Astrocyte (in vitro differentiated cells and primary cell): Measurements from ENCODE around the gene PPP1R12B. TPM values are rescaled to one million over a fixed set of nuclear protein-coding genes. Genes with fewer than 3 reads are reported as not detected.
"Not testable (repeated sequence)": the region's sequence is repeated elsewhere in the genome, so short reads cannot be mapped to it uniquely, and the experiment has no call there.

Source experiments
- DNase-seq: peaks from one replicate; pipeline ENCODE4 v3.0.0-alpha.2; 2010; ENCODE audit warnings: low read depth
- FAIRE-seq: peaks from 2 replicates; lab custom pipeline; 2011; peaks lifted over from hg19 to GRCh38; lab: Jason Lieb, UNC
- H2AFZ ChIP-seq: 2 replicates; pipeline ENCODE4 v1.6.0; 2012; ENCODE audit warnings: low read depth, low read length, inconsistent platforms
- H3K27ac ChIP-seq: 2 replicates; pipeline ENCODE4 v1.5.1; 2011; ENCODE audit warnings: low read depth, low read length, inconsistent platforms
- H3K27me3 ChIP-seq: 2 replicates; pipeline ENCODE4 v1.6.0; 2011; ENCODE audit warnings: low read length, inconsistent platforms; ENCODE audit not compliant: insufficient read depth
- H3K36me3 ChIP-seq: 2 replicates; pipeline ENCODE4 v1.5.1; 2011; ENCODE audit warnings: low read length, inconsistent platforms; ENCODE audit not compliant: insufficient read depth
- H3K4me1 ChIP-seq: 2 replicates; pipeline ENCODE4 v1.5.1; 2011; ENCODE audit warnings: low read length, inconsistent platforms; ENCODE audit not compliant: insufficient read depth
- H3K4me2 ChIP-seq: 2 replicates; pipeline ENCODE4 v1.6.0; 2012; ENCODE audit warnings: low read length, inconsistent platforms
- H3K4me3 ChIP-seq: 2 replicates; pipeline ENCODE4 v1.5.1; 2011; ENCODE audit warnings: low read depth, mild to moderate bottlenecking, low read length, inconsistent platforms; ENCODE audit not compliant: insufficient read depth
- H3K79me2 ChIP-seq: 2 replicates; pipeline ENCODE4 v1.6.0; 2012; ENCODE audit warnings: mild to moderate bottlenecking, low read length, inconsistent platforms; ENCODE audit not compliant: insufficient read depth
- H3K9ac ChIP-seq: 2 replicates; pipeline ENCODE4 v1.6.0; 2012; ENCODE audit warnings: mild to moderate bottlenecking, low read length, inconsistent platforms
- H3K9me3 ChIP-seq: 2 replicates; pipeline ENCODE4 v1.5.1; 2012; ENCODE audit warnings: low read depth, mild to moderate bottlenecking, low read length, inconsistent platforms; ENCODE audit not compliant: insufficient read depth
- H4K20me1 ChIP-seq: 2 replicates; pipeline ENCODE4 v1.6.0; 2012; ENCODE audit warnings: low read length, inconsistent platforms; ENCODE audit not compliant: insufficient read depth
- H3K27ac Mint-ChIP-seq: one replicate; pipeline ENCODE4 v1.8.0; 2021; ENCODE audit warnings: mild to moderate bottlenecking, mixed read lengths; ENCODE audit not compliant: unreplicated experiment
- H3K27me3 Mint-ChIP-seq: one replicate; pipeline ENCODE4 v1.8.0; 2021; ENCODE audit warnings: low read depth, mixed read lengths; ENCODE audit not compliant: unreplicated experiment
- H3K36me3 Mint-ChIP-seq: one replicate; pipeline ENCODE4 v1.8.0; 2021; ENCODE audit warnings: low read depth, mixed read lengths; ENCODE audit not compliant: unreplicated experiment
- H3K4me1 Mint-ChIP-seq: one replicate; pipeline ENCODE4 v1.8.0; 2021; ENCODE audit warnings: low read depth, mixed read lengths; ENCODE audit not compliant: unreplicated experiment
- H3K4me3 Mint-ChIP-seq: one replicate; pipeline ENCODE4 v1.8.0; 2021; ENCODE audit warnings: mild to moderate bottlenecking, moderate library complexity, mixed read lengths; ENCODE audit not compliant: unreplicated experiment
- H3K9me3 Mint-ChIP-seq: one replicate; pipeline ENCODE4 v1.8.0; 2021; ENCODE audit warnings: mild to moderate bottlenecking, mixed read lengths; ENCODE audit not compliant: unreplicated experiment
- EZH2 ChIP-seq: IDR thresholded peaks from 2 replicates; pipeline ENCODE4 v1.6.1; 2012; ENCODE audit warnings: mild to moderate bottlenecking, low read length, inconsistent platforms; ENCODE audit not compliant: insufficient read depth
- total RNA-seq: library from RNA; stranded (reverse); gene quantifications from 2 replicates; pipeline ENCODE4 v1.2.1, GENCODE V29; 2021
- TF ChIP-seq, protein P1 (sequence below): IDR thresholded peaks from 2 replicates; pipeline ENCODE4 v1.5.1; 2011; ENCODE audit warnings: low read depth, mild to moderate bottlenecking, inconsistent platforms, low read length, moderate library complexity; ENCODE audit not compliant: insufficient read depth

PPP1R12B gene
- total RNA-seq, 1 donor from 2014 or later, result 12.2 TPM

GRCh38 chr1:202630541-202630940, 282.0 kb downstream of the PPP1R12B start:
- H3K27ac ChIP-seq, result no peak overlapping the region
- TF ChIP-seq, protein P1, sequence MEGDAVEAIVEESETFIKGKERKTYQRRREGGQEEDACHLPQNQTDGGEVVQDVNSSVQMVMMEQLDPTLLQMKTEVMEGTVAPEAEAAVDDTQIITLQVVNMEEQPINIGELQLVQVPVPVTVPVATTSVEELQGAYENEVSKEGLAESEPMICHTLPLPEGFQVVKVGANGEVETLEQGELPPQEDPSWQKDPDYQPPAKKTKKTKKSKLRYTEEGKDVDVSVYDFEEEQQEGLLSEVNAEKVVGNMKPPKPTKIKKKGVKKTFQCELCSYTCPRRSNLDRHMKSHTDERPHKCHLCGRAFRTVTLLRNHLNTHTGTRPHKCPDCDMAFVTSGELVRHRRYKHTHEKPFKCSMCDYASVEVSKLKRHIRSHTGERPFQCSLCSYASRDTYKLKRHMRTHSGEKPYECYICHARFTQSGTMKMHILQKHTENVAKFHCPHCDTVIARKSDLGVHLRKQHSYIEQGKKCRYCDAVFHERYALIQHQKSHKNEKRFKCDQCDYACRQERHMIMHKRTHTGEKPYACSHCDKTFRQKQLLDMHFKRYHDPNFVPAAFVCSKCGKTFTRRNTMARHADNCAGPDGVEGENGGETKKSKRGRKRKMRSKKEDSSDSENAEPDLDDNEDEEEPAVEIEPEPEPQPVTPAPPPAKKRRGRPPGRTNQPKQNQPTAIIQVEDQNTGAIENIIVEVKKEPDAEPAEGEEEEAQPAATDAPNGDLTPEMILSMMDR, result no peak
- no peak for TF ChIP-seq EZH2
- no peaks in the 10 kb centered on the region for H3K36me3 Mint-ChIP-seq

DNA sequence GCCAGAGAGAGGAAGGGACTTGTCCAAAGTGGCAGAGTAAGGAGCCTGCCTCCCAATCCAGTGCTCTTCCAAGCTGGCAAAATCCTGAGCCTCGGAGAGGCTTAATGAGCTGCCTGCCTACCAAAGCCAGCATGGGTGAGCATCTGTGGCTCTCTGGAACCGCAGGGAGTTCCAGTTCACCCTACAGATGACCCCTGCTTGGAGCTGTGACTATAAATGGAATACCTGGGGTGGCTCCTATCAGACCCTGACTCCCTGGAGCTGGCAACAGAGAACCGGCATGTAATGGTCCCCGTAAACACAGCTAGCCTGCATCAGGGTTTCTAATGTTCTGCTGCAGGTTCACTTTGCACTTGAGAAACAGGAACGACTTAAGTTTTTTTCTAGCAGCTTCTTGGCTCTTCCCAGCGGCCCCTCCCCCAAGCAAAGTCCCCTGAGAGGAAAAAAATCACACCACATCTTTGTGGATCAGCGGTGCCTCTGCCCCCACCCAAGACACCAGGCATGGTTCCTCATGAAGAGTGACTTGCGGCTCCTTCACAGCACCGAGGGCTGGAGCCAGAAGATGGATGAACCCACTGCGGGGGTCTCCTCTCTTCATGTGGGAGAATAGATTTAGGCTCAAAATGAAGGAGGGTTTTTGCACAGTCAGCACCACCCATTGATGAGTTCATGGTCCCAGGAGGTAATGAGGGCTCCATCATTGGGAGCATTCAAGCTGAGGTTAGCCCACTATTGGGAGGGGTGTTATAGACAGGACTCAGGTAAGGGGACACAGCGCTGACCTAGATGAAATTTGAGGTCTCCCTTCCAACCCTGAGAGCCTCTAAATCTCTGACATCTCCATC, 282.8 kb downstream of the PPP1R12B start:
- DNase-seq (no peak), FAIRE-seq (no peak)
- H3K27ac Mint-ChIP-seq, result no peak overlapping the region
- Histone ChIP-seq H3K4me1 (no peaks in the 10 kb centered on the region), H3K9me3 (no peaks in the 10 kb centered on the region), H3K4me3 (no peak overlapping the region), H4K20me1 (no peaks in the 10 kb centered on the region), H3K36me3 (no peaks in the 10 kb centered on the region), H3K27ac (no peak overlapping the region), H3K79me2 (no peaks in the 10 kb centered on the region), H3K27me3 (peaks cover 28% of the 10 kb centered on the region), H2AFZ (no peak overlapping the region), H3K9ac (no peak overlapping the region), H3K4me2 (no peak overlapping the region)
- no peaks in the 10 kb centered on the region for H3K36me3 Mint-ChIP-seq
- H3K4me1 Mint-ChIP-seq, result peaks cover 2% of the 10 kb centered on the region
- TF ChIP-seq, protein P1, result no peak
- no peak for TF ChIP-seq EZH2
- H3K4me3 Mint-ChIP-seq, result no peak overlapping the region
- peaks cover 74% of the 10 kb centered on the region for H3K27me3 Mint-ChIP-seq
- H3K9me3 Mint-ChIP-seq, result no peaks in the 10 kb centered on the region

More at GRCh38 chr1:202630541-202630940, 282.0 kb downstream of the PPP1R12B start:
- H3K9ac ChIP-seq, result no peak overlapping the region
- H3K9me3 ChIP-seq, result no peaks in the 10 kb centered on the region
- no peak overlapping the region for H2AFZ ChIP-seq
- no peaks in the 10 kb centered on the region for H3K79me2 ChIP-seq
- Mint-ChIP-seq H3K4me1 (peaks cover 2% of the 10 kb centered on the region), H3K27me3 (peaks cover 66% of the 10 kb centered on the region), H3K27ac (no peak overlapping the region), H3K9me3 (no peaks in the 10 kb centered on the region), H3K4me3 (no peak overlapping the region)
- H3K27me3 ChIP-seq, result peaks cover 21% of the 10 kb centered on the region
- no peaks in the 10 kb centered on the region for H4K20me1 ChIP-seq
- H3K4me3 ChIP-seq, result no peak overlapping the region
- FAIRE-seq (no peak), DNase-seq (no peak)
- no peaks in the 10 kb centered on the region for H3K4me1 ChIP-seq
- H3K4me2 ChIP-seq, result no peak overlapping the region
- no peaks in the 10 kb centered on the region for H3K36me3 ChIP-seq

DNA sequence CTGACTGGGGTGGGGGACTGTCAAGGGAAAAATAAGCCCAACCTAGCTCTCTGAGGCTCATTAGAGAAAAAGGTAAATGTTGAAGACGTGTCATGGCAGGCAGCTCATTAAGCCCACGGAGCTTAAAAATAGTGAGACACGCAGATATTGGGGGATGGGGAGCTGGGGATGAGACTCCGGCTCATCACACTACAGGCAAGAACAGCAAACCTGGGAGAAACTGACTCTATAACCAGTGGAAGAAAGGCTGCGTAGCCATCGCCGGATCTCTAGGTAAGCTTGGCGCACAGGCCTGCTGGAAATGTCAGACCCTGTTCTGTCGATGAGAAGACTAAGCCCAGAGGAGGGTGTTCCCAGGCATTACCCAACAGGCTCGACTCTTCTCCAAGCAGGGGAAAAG, 283.7 kb downstream of the PPP1R12B start:
- peaks cover 2% of the 10 kb centered on the region for H3K4me1 Mint-ChIP-seq
- no peak overlapping the region for H3K4me3 Mint-ChIP-seq
- H3K27ac Mint-ChIP-seq, result no peak overlapping the region
- H3K27me3 Mint-ChIP-seq, result peaks cover 72% of the 10 kb centered on the region
- Histone ChIP-seq H2AFZ (no peak overlapping the region), H4K20me1 (no peaks in the 10 kb centered on the region), H3K27me3 (peaks cover 30% of the 10 kb centered on the region), H3K4me1 (no peaks in the 10 kb centered on the region), H3K9ac (no peak overlapping the region), H3K9me3 (no peaks in the 10 kb centered on the region), H3K79me2 (no peaks in the 10 kb centered on the region), H3K4me3 (no peak overlapping the region), H3K4me2 (no peak overlapping the region), H3K27ac (no peak overlapping the region), H3K36me3 (no peaks in the 10 kb centered on the region)
- H3K36me3 Mint-ChIP-seq, result no peaks in the 10 kb centered on the region
- TF ChIP-seq, protein P1, result no peak
- TF ChIP-seq EZH2, result no peak
- DNase-seq, result no peak
- no peaks in the 10 kb centered on the region for H3K9me3 Mint-ChIP-seq
- FAIRE-seq, result no peak

DNA sequence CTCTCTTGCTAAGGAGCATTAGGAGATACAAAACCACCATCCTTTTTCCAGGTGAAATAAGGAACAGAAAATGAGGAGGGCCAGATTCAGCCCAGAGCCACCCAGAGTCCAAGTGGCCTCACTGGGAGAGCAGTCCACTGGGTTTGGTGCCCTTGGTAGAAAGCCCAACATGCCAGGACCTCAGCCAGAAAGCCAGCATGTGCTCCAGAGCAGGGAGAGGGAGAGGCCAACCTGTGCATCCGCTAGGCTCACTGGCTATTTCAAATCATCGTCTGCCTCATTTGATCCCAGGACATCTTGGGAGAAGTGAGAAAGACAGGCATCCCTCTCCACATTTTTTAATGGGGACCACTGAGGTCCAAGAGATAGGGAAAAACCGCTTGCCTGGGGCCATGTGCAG, 287.7 kb downstream of the PPP1R12B start:
- not testable (repeated sequence) for H3K9me3 ChIP-seq, H3K9ac ChIP-seq, H4K20me1 ChIP-seq, DNase-seq, H3K27ac Mint-ChIP-seq, H3K36me3 Mint-ChIP-seq, H3K4me2 ChIP-seq, H3K4me1 ChIP-seq, H3K79me2 ChIP-seq, H3K4me3 Mint-ChIP-seq, H3K9me3 Mint-ChIP-seq, H3K4me3 ChIP-seq, H2AFZ ChIP-seq, H3K27ac ChIP-seq, H3K36me3 ChIP-seq, FAIRE-seq
- H3K27me3 ChIP-seq, result peaks cover 38% of the 10 kb centered on the region
- Mint-ChIP-seq H3K4me1 (peaks cover 17% of the 10 kb centered on the region), H3K27me3 (peaks cover 52% of the 10 kb centered on the region)
